HepG2 (cell line): ENCODE results near the gene LRRC27. TPM values are rescaled to one million over a fixed set of nuclear protein-coding genes. Genes with fewer than 3 reads are reported as not detected.
A peak's percentile ranks its signal among the peaks of the same experiment; 100 is the strongest.

ENCODE experiments used
- CBFB ChIP-seq: sonication (generic); formaldehyde crosslinking; IDR thresholded peaks from 2 replicates; pipeline ENCODE4 v1.4.0; 2020; ENCODE audit warnings: missing genetic modification reagents
- CHCHD3 ChIP-seq: sonication (generic); formaldehyde crosslinking; IDR thresholded peaks from 2 replicates; pipeline ENCODE4 v1.8.0; 2022; ENCODE audit warnings: mild to moderate bottlenecking, missing genetic modification reagents, moderate library complexity
- HMGXB3 ChIP-seq: sonication (generic); formaldehyde crosslinking; IDR thresholded peaks from 2 replicates; pipeline ENCODE4 v1.4.0; 2020; ENCODE audit warnings: missing genetic modification reagents, borderline replicate concordance
- HOXD1 ChIP-seq: sonication (generic); formaldehyde crosslinking; IDR thresholded peaks from 2 replicates; pipeline ENCODE4 v1.5.0; 2020; ENCODE audit warnings: missing genetic modification reagents
- PITX1 ChIP-seq: sonication (generic); formaldehyde crosslinking; IDR thresholded peaks from 2 replicates; pipeline ENCODE4 v1.5.1; 2020; ENCODE audit warnings: mild to moderate bottlenecking, missing genetic modification reagents
- RBFOX2 ChIP-seq: fragments of 200-400 bp; formaldehyde crosslinking; IDR thresholded peaks from 2 replicates; pipeline ENCODE4 v1.6.1; 2017; ENCODE audit warnings: low read depth, mild to moderate bottlenecking, low read length
- REL ChIP-seq: sonication (generic); formaldehyde crosslinking; conservative IDR thresholded peaks from 2 replicates; pipeline ENCODE4 v1.8.0; 2022; ENCODE audit warnings: mild to moderate bottlenecking, missing genetic modification reagents, moderate library complexity
- REPIN1 ChIP-seq: sonication (generic); formaldehyde crosslinking; IDR thresholded peaks from 2 replicates; pipeline ENCODE4 v1.8.0; 2022; ENCODE audit warnings: missing genetic modification reagents, low read depth, mild to moderate bottlenecking, borderline replicate concordance
- USF2 ChIP-seq, 2 experiments: sonication (generic) in 1 of 2; formaldehyde crosslinking in 1 of 2; IDR thresholded peaks; 2 replicates each; pipeline versions ENCODE4 v1.5.1 to v1.6.1; 2011 to 2020; ENCODE audit warnings: borderline replicate concordance in 1 of 2, low read depth in 1 of 2, low read length in 1 of 2, mild to moderate bottlenecking in 1 of 2, missing genetic modification reagents in 1 of 2, moderate library complexity in 1 of 2
- ZMAT5 ChIP-seq: sonication (generic); formaldehyde crosslinking; IDR thresholded peaks from 2 replicates; pipeline ENCODE4 v1.5.0; 2020; ENCODE audit warnings: mild to moderate bottlenecking, low read depth, missing genetic modification reagents, borderline replicate concordance
- ZNF550 ChIP-seq: sonication (generic); formaldehyde crosslinking; IDR thresholded peaks from 2 replicates; pipeline ENCODE4 v1.4.0; 2020; ENCODE audit warnings: mild to moderate bottlenecking, missing genetic modification reagents, borderline replicate concordance
- ZNF609 ChIP-seq: sonication (generic); formaldehyde crosslinking; IDR thresholded peaks from 2 replicates; pipeline ENCODE4 v1.4.0; 2020; ENCODE audit warnings: mild to moderate bottlenecking, missing genetic modification reagents, borderline replicate concordance
- ZNF777 ChIP-seq: sonication (generic); formaldehyde crosslinking; IDR thresholded peaks from 2 replicates; pipeline ENCODE4 v1.4.0; 2020; ENCODE audit warnings: missing genetic modification reagents
- ZNF800 ChIP-seq: sonication (generic); formaldehyde crosslinking; IDR thresholded peaks from 2 replicates; pipeline ENCODE4 v1.4.0; 2020; ENCODE audit warnings: missing genetic modification reagents
- polyA plus RNA-seq, 8 experiments: library from polyadenylated mRNA; depleted of rRNA in 3 of 8; stranded (reverse) in 7 of 8; unstranded in 1 of 8; fragments of >200 nt; fragmentation: Illumina TruSeq in 4 of 8; extraction: Trizol in 4 of 8; gene quantifications; 2 replicates each; pipeline versions ENCODE4 v1.2.1 to v1.2.3, GENCODE V29; 2011 to 2016; ENCODE audit warnings: low read depth in 4 of 8, missing spikeins in 1 of 8, mixed read lengths in 1 of 8; ENCODE audit not compliant: insufficient read depth in 1 of 8
- total RNA-seq, 5 experiments: library from RNA; depleted of rRNA; stranded (reverse); fragments of >200 nt; fragmentation: Illumina TruSeq; extraction: Trizol; gene quantifications; 2 replicates each; pipeline ENCODE4 v1.2.3, GENCODE V29; 2016; ENCODE audit warnings: low read depth in 1 of 5

The LRRC27 gene
- total and polyA plus RNA-seq, 2 of the 13 experiments (the other 11 are each of a cell fraction or from before 2014, with no cell fraction given), result 4.2 to 4.6 TPM

GRCh38 chr10:132322586-132323048, 9.4 kb upstream of the LRRC27 start (continued):
- TF ChIP-seq ZNF609 (CRISPR knock-in tag) (no peak), USF2 (IDR thresholded peaks at IDR 0.05; ENCODE audit: low read depth, low read length) (no peak), USF2 (CRISPR knock-in tag; IDR thresholded peaks at IDR 0.05; ENCODE audit: borderline replicate concordance) (no peak), REL (no peak), RBFOX2 (no peak), HMGXB3 (no peak), CHCHD3 (CRISPR knock-in tag) (no peak), CBFB (CRISPR knock-in tag) (no peak), ZNF777 (CRISPR knock-in tag) (no peak), PITX1 (CRISPR knock-in tag) (no peak), HOXD1 (CRISPR knock-in tag) (0 out of 2 replicates have a peak, but pooled peaks have one; percentile 31), ZMAT5 (CRISPR knock-in tag) (no peak), ZNF550 (CRISPR knock-in tag) (no peak), REPIN1 (CRISPR knock-in tag) (no peak), ZNF800 (CRISPR knock-in tag) (no peak)
